ENCODE measurements around the gene SLC2A13. TPM values are rescaled to one million over a fixed set of nuclear protein-coding genes. Genes with fewer than 3 reads are reported as not detected.
A peak's percentile ranks its signal among the peaks of the same experiment; 100 is the strongest.

The SLC2A13 gene
- total RNA-seq, 4 donors from 2014 or later: 9.1 to 63.4 (median 33.1) TPM

- H3K4me3 ChIP-seq: no peak overlapping the region
- no peaks in the 10 kb centered on the region for H3K36me3 ChIP-seq
- no peak overlapping the region for H3K27ac ChIP-seq
- H3K9me3 ChIP-seq: no peaks in the 10 kb centered on the region
- no peaks in the 10 kb centered on the region for H3K27me3 ChIP-seq
- no peak for DNase-seq
- TF ChIP-seq POLR2A (IDR thresholded peaks at IDR 0.05): no peak
- no peak for TF ChIP-seq CTCF (IDR thresholded peaks at IDR 0.05)
- H3K4me1 ChIP-seq: no peaks in the 10 kb centered on the region
Measured at GRCh38 chr12:40063414-40063813, 42.5 kb downstream of the SLC2A13 start.

- peak overlapping the region in 1 of 4 donors; percentile 20 for H3K27ac ChIP-seq
- no peaks in the 10 kb centered on the region for H3K4me1 ChIP-seq
- no peaks in the 10 kb centered on the region for H3K36me3 ChIP-seq
- H3K27me3 ChIP-seq: no peaks in the 10 kb centered on the region
- no peak for DNase-seq
- H3K9me3 ChIP-seq: no peaks in the 10 kb centered on the region
- no peak for TF ChIP-seq POLR2A (IDR thresholded peaks at IDR 0.05)
- TF ChIP-seq CTCF (IDR thresholded peaks at IDR 0.05): no peak
- H3K4me3 ChIP-seq: no peak overlapping the region
Measured at GRCh38 chr12:40058721-40059190, 47.1 kb downstream of the SLC2A13 start.

- H3K27ac ChIP-seq: no peak overlapping the region
- H3K4me1 ChIP-seq: no peaks in the 10 kb centered on the region
- DNase-seq: no peak
- H3K36me3 ChIP-seq: no peaks in the 10 kb centered on the region
- TF ChIP-seq POLR2A (IDR thresholded peaks at IDR 0.05) (no peak), CTCF (IDR thresholded peaks at IDR 0.05) (no peak)
- no peak overlapping the region for H3K4me3 ChIP-seq
- H3K9me3 ChIP-seq: no peaks in the 10 kb centered on the region
- H3K27me3 ChIP-seq: no peaks in the 10 kb centered on the region
Measured at GRCh38 chr12:40056373-40056772, 49.5 kb downstream of the SLC2A13 start.

GRCh38 chr12:40055776-40056175 is 50.1 kb downstream of the SLC2A13 start:
- no peaks in the 10 kb centered on the region for H3K4me1 ChIP-seq
- no peak overlapping the region for H3K27ac ChIP-seq
- H3K9me3 ChIP-seq: no peaks in the 10 kb centered on the region
- DNase-seq: no peak
- TF ChIP-seq POLR2A (IDR thresholded peaks at IDR 0.05) (no peak), CTCF (IDR thresholded peaks at IDR 0.05) (no peak)
- no peaks in the 10 kb centered on the region for H3K36me3 ChIP-seq
- no peak overlapping the region for H3K4me3 ChIP-seq
- H3K27me3 ChIP-seq: no peaks in the 10 kb centered on the region

GRCh38 chr12:40055228-40055579 is 50.7 kb downstream of the SLC2A13 start:
- Histone ChIP-seq H3K4me3 (no peak overlapping the region), H3K27me3 (no peaks in the 10 kb centered on the region), H3K27ac (peak overlapping the region in 3 of 4 donors; percentile 5 to 37 (median 16)), H3K36me3 (no peaks in the 10 kb centered on the region), H3K9me3 (no peaks in the 10 kb centered on the region), H3K4me1 (no peaks in the 10 kb centered on the region)
- no peak for DNase-seq
- TF ChIP-seq CTCF (IDR thresholded peaks at IDR 0.05) (no peak), POLR2A (IDR thresholded peaks at IDR 0.05) (no peak)
